Measurements from ENCODE around the gene LBR.
"Not testable (repeated sequence)": the region's sequence is repeated elsewhere in the genome, so short reads cannot be mapped to it uniquely, and the experiment has no call there.

Gene LBR

DNA sequence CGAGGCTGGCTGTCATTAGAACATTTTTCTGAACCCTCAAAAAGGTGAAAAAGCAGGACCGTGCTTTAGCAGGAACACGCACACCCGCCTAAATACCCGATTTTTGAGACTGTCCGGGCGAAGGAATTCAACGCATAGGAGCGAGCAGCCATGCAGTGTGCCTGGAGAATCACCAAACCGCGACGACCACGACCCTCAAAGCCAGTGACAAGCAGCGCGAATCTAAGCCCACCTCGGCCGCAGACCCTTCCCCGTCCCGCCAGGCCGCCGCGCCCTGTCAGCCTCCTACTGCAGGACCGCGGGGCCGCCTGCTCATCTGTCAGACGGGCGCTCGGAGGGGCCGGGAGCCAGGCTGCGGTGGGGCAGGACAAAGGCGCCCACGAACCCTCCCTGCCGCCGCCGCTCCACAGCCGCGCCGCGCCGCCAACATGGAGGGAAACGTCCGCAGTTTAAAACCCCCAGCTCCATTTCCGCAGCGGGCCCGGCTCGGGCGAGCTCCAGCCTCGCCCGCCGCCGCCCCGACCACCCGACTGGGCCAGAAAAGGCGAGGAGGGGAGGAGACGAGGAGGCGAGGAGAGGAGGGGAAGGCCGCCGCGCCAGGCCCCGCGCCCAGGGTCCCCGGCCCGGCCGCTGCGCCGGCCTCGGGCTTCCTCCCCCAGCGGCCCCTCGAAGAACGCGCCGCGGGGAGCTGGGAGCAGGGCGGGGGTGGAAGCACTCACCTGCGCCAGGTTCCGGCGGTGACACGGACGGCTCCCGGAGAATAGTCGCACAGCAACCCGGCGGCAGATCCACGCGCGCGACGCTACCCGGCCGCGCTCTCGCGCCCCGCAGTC, at the start of gene LBR:
TSS of gene LBR (minus strand) at position 804 of the 833 bp plus-strand sequence. CDS start 3,963 bp downstream, outside the sequence.
- Histone ChIP-seq H3K36me3 (ENCODE audit: control insufficient read depth in 5 of 5, insufficient read depth in 5 of 5, low read length in 5 of 5) (peaks cover 0 to under 1% (median 0%) of the 10 kb centered on the region in 5 donors), H3K9me3 (ENCODE audit: control insufficient read depth in 5 of 5, low read length in 5 of 5) (peaks cover 0 to 4% (median 0%) of the 10 kb centered on the region in 5 donors), H3K27ac (ENCODE audit: low read depth, low read length) (peak within 1 kb of the TSS; percentile 96), H3K4me1 (ENCODE audit: control insufficient read depth in 5 of 5, insufficient read depth in 5 of 5, low read length in 5 of 5) (peaks cover 8 to 53% (median 48%) of the 10 kb centered on the region in 5 donors), H3K9ac (ENCODE audit: low read length in 5 of 5) (peak within 1 kb of the TSS; percentile 80 to 92 (median 85)), H3K4me3 (ENCODE audit: low read depth in 1 of 5, low read length in 5 of 5) (peak within 1 kb of the TSS; percentile 83 to 96 (median 95)), H3K27me3 (ENCODE audit: control insufficient read depth in 5 of 5, insufficient read depth in 4 of 5, low read length in 5 of 5) (no peaks in the 10 kb centered on the region)

DNA sequence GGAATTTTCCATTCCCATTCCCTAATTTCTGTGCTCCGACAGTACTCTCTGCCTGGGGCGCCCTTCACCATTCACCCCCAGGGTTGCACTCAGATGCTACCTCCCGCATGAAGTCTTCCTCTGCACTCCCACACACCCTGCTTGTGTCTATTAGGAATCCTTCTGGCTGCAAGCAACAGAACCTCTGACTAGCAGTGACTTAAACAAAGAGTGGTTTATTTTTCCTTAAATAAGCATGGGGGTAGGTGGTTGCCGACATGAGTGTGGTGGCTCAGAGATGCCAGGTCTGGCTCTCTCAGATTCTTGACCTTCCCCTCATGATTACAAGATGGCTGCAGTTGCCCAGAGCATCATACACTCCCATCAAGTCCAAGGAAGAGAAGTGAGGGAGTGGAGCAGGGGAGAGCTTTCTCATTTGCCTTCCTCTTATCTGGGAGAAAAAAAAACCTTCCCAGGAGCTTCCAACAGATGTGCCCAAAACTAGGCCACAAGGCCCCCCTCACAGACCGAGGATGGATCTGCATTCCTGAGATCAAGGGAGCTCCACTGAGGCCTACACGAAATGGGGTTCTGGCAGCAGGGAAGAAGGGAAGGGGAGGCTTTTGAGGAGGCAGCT, 49.6 kb upstream of the LBR start:
- Histone ChIP-seq H3K27ac (ENCODE audit: low read depth, low read length) (no peak overlapping the region), H3K4me1 (ENCODE audit: control insufficient read depth in 5 of 5, insufficient read depth in 5 of 5, low read length in 5 of 5) (peaks cover 1 to 9% (median 8%) of the 10 kb centered on the region in 5 donors), H3K27me3 (ENCODE audit: control insufficient read depth in 5 of 5, insufficient read depth in 4 of 5, low read length in 5 of 5) (peaks cover 8 to 22% (median 9%) of the 10 kb centered on the region in 5 donors), H3K9me3 (ENCODE audit: control insufficient read depth in 5 of 5, low read length in 5 of 5) (no peaks in the 10 kb centered on the region), H3K9ac (ENCODE audit: low read length in 5 of 5) (no peak overlapping the region), H3K36me3 (ENCODE audit: control insufficient read depth in 5 of 5, insufficient read depth in 5 of 5, low read length in 5 of 5) (no peaks in the 10 kb centered on the region), H3K4me3 (ENCODE audit: low read depth in 1 of 5, low read length in 5 of 5) (no peak overlapping the region)

DNA sequence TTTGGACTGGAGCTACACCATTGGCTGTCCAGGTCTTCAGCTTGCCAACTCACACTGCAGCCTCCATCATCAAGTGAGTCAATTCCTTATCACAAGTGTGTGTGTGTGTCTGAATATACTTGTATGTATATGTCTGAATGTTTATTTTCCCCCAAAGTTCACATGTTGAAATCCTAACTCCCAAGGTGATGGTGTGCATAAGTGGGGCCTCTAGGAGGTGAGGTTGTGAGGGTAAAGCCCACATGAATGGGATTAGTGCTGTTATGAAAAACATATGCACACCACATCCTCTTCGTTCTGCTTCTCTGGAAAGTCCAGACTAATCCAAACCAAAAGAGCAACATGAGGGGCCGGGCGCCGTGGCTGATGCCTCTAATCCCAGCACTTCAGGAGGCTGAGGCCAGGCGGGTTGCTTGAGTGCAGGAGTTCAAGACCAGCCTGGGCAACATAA, 48.7 kb upstream of the LBR start:
- H3K4me1 ChIP-seq (ENCODE audit: control insufficient read depth in 5 of 5, insufficient read depth in 5 of 5, low read length in 5 of 5) = peaks cover 1 to 9% (median 8%) of the 10 kb centered on the region in 5 donors
- no peaks in the 10 kb centered on the region for H3K36me3 ChIP-seq (ENCODE audit: control insufficient read depth in 5 of 5, insufficient read depth in 5 of 5, low read length in 5 of 5)
- H3K9me3 ChIP-seq (ENCODE audit: control insufficient read depth in 5 of 5, low read length in 5 of 5) = no peaks in the 10 kb centered on the region
- no peak overlapping the region for H3K27ac ChIP-seq (ENCODE audit: low read depth, low read length)
- no peak overlapping the region for H3K9ac ChIP-seq (ENCODE audit: low read length in 5 of 5)
- peaks cover 5 to 22% (median 9%) of the 10 kb centered on the region in 5 donors for H3K27me3 ChIP-seq (ENCODE audit: control insufficient read depth in 5 of 5, insufficient read depth in 4 of 5, low read length in 5 of 5)
- H3K4me3 ChIP-seq (ENCODE audit: low read depth in 1 of 5, low read length in 5 of 5) = no peak overlapping the region

DNA sequence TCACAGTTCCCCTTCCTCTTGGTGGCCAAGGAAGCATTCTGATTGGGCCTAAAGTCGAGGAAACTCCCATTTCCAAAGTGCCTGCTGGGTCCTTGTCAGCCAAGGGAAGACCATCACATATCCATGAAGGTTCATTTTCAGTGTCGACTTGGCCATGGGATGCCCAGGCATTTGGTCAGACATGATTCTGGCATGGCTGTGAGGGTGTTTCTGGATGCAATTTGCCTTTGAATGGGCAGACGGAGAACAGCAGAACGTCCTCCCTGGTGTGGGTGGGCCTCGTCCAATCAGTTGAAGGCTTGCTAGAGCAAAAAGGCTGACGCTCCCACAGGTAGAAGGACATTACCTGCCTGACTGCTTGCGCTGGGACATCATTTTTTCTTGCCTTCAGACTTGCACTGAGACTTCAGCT, 48.3 kb upstream of the LBR start:
- Histone ChIP-seq H3K9ac (ENCODE audit: low read length in 5 of 5) (no peak overlapping the region), H3K4me3 (ENCODE audit: low read depth in 1 of 5, low read length in 5 of 5) (no peak overlapping the region), H3K36me3 (ENCODE audit: control insufficient read depth in 5 of 5, insufficient read depth in 5 of 5, low read length in 5 of 5) (no peaks in the 10 kb centered on the region), H3K4me1 (ENCODE audit: control insufficient read depth in 5 of 5, insufficient read depth in 5 of 5, low read length in 5 of 5) (peaks cover 1 to 9% (median 8%) of the 10 kb centered on the region in 5 donors), H3K27ac (ENCODE audit: low read depth, low read length) (no peak overlapping the region), H3K9me3 (ENCODE audit: control insufficient read depth in 5 of 5, low read length in 5 of 5) (no peaks in the 10 kb centered on the region), H3K27me3 (ENCODE audit: control insufficient read depth in 5 of 5, insufficient read depth in 4 of 5, low read length in 5 of 5) (peaks cover 6 to 22% (median 9%) of the 10 kb centered on the region in 5 donors)

DNA sequence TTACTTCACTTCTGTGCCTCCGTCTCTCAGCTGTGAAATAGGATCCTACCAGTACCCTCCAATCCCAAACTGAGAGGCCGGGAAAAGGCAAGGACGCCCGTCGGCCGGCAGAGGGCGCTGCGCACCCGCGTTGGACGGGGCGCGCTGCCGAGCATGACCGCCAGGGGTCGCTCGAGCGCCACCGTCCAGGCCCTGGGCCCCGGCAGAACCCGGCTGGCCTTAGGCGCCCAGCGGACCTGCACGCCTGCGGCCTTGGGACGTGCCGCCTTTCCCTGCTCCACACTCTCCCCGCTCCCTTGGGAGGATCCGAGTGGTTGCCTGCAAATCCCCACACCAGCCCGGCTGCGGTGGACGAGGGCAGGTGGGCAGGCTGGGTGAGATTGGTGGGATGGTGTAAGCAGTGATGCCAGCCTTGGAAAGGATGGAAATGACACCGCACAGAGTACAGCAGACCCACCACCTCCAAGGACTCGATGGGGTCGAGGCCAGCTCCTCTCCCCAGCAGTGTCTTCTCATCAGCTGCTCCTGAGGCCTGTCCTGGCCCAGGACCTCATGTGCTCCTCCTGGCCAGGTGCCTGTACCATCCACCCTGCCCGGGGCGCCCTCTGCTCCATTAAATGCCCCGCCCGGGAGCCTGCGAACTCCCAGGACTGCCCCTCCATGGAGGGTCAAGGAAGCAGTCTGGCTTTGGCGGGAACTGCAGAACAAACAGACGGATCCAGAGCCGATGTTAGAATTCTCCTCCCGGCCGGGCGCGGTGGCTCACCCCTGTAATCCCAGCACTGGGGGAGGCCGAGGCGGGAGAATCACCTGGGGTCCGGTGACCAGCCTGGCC, 47.4 kb upstream of the LBR start:
- H3K27ac ChIP-seq (ENCODE audit: low read depth, low read length) = no peak overlapping the region
- peak overlapping the region in 3 of 5 donors; percentile 42 to 47 (median 43) for H3K4me3 ChIP-seq (ENCODE audit: low read depth in 1 of 5, low read length in 5 of 5)
- H3K9ac ChIP-seq (ENCODE audit: low read length in 5 of 5) = peak overlapping the region in 1 of 5 donors; percentile 31
- H3K9me3 ChIP-seq (ENCODE audit: control insufficient read depth in 5 of 5, low read length in 5 of 5) = no peaks in the 10 kb centered on the region
- peaks cover 1 to 9% (median 8%) of the 10 kb centered on the region in 5 donors for H3K4me1 ChIP-seq (ENCODE audit: control insufficient read depth in 5 of 5, insufficient read depth in 5 of 5, low read length in 5 of 5)
- no peaks in the 10 kb centered on the region for H3K36me3 ChIP-seq (ENCODE audit: control insufficient read depth in 5 of 5, insufficient read depth in 5 of 5, low read length in 5 of 5)
- peaks cover 0 to 13% (median 4%) of the 10 kb centered on the region in 5 donors for H3K27me3 ChIP-seq (ENCODE audit: control insufficient read depth in 5 of 5, insufficient read depth in 4 of 5, low read length in 5 of 5)

DNA sequence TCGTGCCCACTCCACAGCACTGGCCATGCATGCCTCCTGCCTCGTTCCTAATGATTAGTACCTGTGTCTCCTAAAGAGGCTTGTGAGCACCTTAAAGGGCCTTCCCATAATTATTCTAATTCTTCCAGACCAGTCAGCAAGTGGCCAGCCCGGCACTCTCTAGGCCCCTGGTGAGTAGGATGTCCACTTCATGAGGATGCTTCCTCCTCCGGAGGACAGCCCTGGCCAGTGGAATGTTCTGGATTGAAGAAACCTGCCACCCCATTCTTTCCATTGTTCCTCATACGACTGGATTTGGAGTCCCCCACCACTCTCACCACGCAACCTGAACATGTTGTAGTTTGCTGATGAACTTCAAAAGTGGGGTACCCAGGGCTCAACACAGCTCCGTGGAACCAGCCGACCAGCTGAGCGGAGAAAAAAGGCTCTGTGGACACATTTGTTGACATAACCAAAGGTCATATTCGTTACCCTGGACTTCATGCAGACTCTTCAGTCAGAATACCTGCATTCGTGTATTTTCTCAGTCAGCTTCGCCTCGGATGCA, 46.7 kb upstream of the LBR start:
- Histone ChIP-seq H3K4me1 (ENCODE audit: control insufficient read depth in 5 of 5, insufficient read depth in 5 of 5, low read length in 5 of 5) (peaks cover 1 to 9% (median 8%) of the 10 kb centered on the region in 5 donors), H3K27ac (ENCODE audit: low read depth, low read length) (no peak overlapping the region), H3K27me3 (ENCODE audit: control insufficient read depth in 5 of 5, insufficient read depth in 4 of 5, low read length in 5 of 5) (peaks cover 0 to 11% (median 4%) of the 10 kb centered on the region in 5 donors), H3K9ac (ENCODE audit: low read length in 5 of 5) (peak overlapping the region in 1 of 5 donors; percentile 14), H3K9me3 (ENCODE audit: control insufficient read depth in 5 of 5, low read length in 5 of 5) (no peaks in the 10 kb centered on the region), H3K36me3 (ENCODE audit: control insufficient read depth in 5 of 5, insufficient read depth in 5 of 5, low read length in 5 of 5) (no peaks in the 10 kb centered on the region), H3K4me3 (ENCODE audit: low read depth in 1 of 5, low read length in 5 of 5) (no peak overlapping the region)

DNA sequence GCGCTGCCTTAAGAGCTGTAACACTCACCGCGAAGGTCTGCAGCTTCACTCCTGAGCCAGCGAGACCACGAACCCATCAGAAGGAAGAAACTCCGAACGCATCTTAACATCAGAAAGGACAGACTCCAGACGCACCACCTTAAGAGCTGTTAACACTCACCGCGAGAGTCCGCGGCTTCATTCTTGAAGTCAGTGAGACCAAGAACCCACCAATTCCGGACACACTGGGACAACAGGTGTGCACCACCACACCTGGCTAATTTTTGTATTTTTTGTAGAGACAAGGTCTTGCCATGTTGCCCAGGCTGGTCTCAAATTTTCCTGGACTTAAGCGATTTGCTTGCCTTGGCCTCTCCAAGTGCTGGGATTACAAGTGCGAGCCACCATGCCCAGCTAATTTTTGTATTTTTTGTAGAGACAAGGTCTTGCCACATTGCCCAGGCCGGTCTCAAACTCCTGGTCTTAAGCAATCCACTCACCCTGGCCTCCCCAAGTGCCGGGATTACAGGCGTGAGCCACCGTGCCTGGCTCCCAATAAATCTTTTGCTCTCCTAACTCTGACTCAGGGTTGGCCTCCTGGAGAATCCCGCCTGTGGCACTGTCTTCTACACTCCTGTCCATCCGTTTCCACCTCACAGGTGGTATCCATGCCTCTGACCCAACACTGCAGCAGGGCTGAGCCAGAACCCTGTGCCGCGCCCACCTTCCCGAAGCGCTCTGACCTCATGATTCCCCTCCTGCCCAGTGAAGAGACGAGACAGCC, 46.0 kb upstream of the LBR start:
- not testable (repeated sequence) for H3K4me1 ChIP-seq (ENCODE audit: control insufficient read depth in 5 of 5, insufficient read depth in 5 of 5, low read length in 5 of 5); H3K36me3 ChIP-seq (ENCODE audit: control insufficient read depth in 5 of 5, insufficient read depth in 5 of 5, low read length in 5 of 5); H3K4me3 ChIP-seq (ENCODE audit: low read depth in 1 of 5, low read length in 5 of 5); H3K9ac ChIP-seq (ENCODE audit: low read length in 5 of 5); H3K9me3 ChIP-seq (ENCODE audit: control insufficient read depth in 5 of 5, low read length in 5 of 5); H3K27ac ChIP-seq (ENCODE audit: low read depth, low read length)
- peaks cover 0 to 11% (median 4%) of the 10 kb centered on the region in 5 donors for H3K27me3 ChIP-seq (ENCODE audit: control insufficient read depth in 5 of 5, insufficient read depth in 4 of 5, low read length in 5 of 5)

DNA sequence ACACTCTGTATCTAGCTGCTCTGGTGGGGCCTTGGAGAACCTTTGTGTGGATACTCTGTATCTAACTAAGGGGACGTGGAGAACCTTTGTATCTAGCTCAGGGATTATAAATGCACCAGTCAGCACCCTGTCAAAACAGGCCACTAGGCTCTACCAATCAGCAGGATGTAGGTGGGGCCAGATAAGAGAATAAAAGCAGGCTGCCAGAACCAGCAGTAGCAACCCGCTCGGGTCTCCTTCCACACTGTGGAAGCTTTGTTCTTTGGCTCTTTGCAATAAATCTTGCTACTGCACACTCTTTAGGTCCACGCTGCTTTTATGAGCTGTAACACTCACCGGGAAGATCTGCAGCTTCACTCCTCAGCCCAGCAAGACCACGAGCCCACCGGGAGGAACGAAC, 45.4 kb upstream of the LBR start:
- not testable (repeated sequence) for H3K36me3 ChIP-seq (ENCODE audit: control insufficient read depth in 5 of 5, insufficient read depth in 5 of 5, low read length in 5 of 5); H3K9me3 ChIP-seq (ENCODE audit: control insufficient read depth in 5 of 5, low read length in 5 of 5); H3K4me3 ChIP-seq (ENCODE audit: low read depth in 1 of 5, low read length in 5 of 5); H3K9ac ChIP-seq (ENCODE audit: low read length in 5 of 5); H3K27ac ChIP-seq (ENCODE audit: low read depth, low read length)
- Histone ChIP-seq H3K27me3 (ENCODE audit: control insufficient read depth in 5 of 5, insufficient read depth in 4 of 5, low read length in 5 of 5) (peaks cover 0 to 10% (median 4%) of the 10 kb centered on the region in 5 donors), H3K4me1 (ENCODE audit: control insufficient read depth in 5 of 5, insufficient read depth in 5 of 5, low read length in 5 of 5) (peaks cover 1 to 13% (median 9%) of the 10 kb centered on the region in 5 donors)
